ENCODE data around the gene ERI3. TPM values are rescaled to one million over a fixed set of nuclear protein-coding genes. Genes with fewer than 3 reads are reported as not detected.
A peak's percentile ranks its signal among the peaks of the same experiment; 100 is the strongest.
"Not testable (repeated sequence)": the region's sequence is repeated elsewhere in the genome, so short reads cannot be mapped to it uniquely, and the experiment has no call there.

Gene ERI3
- polyA plus RNA-seq, 1 donor from 2014 or later: 41.6 TPM

DNA sequence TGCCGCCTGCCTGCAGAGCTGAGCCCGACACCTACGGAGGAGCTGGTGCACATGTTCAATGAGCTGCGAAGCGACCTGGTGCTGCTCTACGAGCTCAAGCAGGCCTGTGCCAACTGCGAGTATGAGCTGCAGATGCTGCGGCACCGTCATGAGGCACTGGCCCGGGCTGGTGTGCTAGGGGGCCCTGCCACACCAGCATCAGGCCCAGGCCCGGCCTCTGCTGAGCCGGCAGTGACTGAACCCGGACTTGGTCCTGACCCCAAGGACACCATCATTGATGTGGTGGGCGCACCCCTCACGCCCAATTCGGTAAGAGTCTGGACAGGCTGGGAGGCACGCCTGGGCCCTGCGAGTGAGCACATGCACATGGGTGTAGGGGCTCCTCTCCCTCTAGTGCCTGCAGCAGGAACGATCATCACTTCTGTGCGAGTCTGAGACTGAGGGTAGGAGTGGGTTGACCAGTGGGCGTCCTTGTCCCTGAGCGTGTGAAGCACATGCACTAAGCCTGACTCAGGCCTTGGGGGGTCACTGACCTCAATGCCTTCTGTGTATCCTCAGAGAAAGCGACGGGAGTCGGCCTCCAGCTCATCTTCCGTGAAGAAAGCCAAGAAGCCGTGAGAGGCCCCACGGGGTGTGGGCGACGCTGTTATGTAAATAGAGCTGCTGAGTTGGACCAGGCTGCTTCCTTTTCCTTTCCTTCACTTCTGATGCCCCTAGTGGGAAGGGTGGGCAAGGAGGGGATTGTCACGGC is 134.9 kb downstream of the ERI3 start:
- Mint-ChIP-seq H3K4me3 (peak overlapping the region in 2 of 4 donors; percentile 28 to 54), H3K27ac (peak overlapping the region in 2 of 3 donors; percentile 58 to 90), H3K36me3 (peaks cover 1% of the 10 kb centered on the region), H3K9me3 (no peaks in the 10 kb centered on the region), H3K4me1 (peaks cover 14 to 21% (median 15%) of the 10 kb centered on the region in 3 donors), H3K27me3 (no peaks in the 10 kb centered on the region)

GRCh38 chr1:44219301-44219626 is 135.8 kb downstream of the ERI3 start:
- no peak overlapping the region for H3K27ac Mint-ChIP-seq
- no peaks in the 10 kb centered on the region for H3K27me3 Mint-ChIP-seq
- H3K9me3 Mint-ChIP-seq: no peaks in the 10 kb centered on the region
- H3K4me1 Mint-ChIP-seq: peaks cover 15 to 21% (median 19%) of the 10 kb centered on the region in 3 donors
- H3K36me3 Mint-ChIP-seq: peaks cover 1% of the 10 kb centered on the region
- H3K4me3 Mint-ChIP-seq: no peak overlapping the region

GRCh38 chr1:44218503-44219300 is 136.4 kb downstream of the ERI3 start:
- no peaks in the 10 kb centered on the region for H3K27me3 Mint-ChIP-seq

GRCh38 chr1:44217809-44218410 is 137.1 kb downstream of the ERI3 start:
- peak overlapping the region in 3 of 4 donors; percentile 5 to 44 (median 30) for H3K4me3 Mint-ChIP-seq
- H3K9me3 Mint-ChIP-seq: no peaks in the 10 kb centered on the region
- H3K4me1 Mint-ChIP-seq: peaks cover 15 to 20% (median 17%) of the 10 kb centered on the region in 3 donors
- peaks cover 1% of the 10 kb centered on the region for H3K36me3 Mint-ChIP-seq
- H3K27me3 Mint-ChIP-seq: no peaks in the 10 kb centered on the region
- H3K27ac Mint-ChIP-seq: peak overlapping the region in 1 of 3 donors; percentile 14

More at GRCh38 chr1:44218503-44219300, 136.4 kb downstream of the ERI3 start:
- peaks cover 1% of the 10 kb centered on the region for H3K36me3 Mint-ChIP-seq
- no peak overlapping the region for H3K27ac Mint-ChIP-seq
- H3K9me3 Mint-ChIP-seq: no peaks in the 10 kb centered on the region
- H3K4me1 Mint-ChIP-seq: peaks cover 11 to 21% (median 19%) of the 10 kb centered on the region in 3 donors
- H3K4me3 Mint-ChIP-seq: no peak overlapping the region

DNA sequence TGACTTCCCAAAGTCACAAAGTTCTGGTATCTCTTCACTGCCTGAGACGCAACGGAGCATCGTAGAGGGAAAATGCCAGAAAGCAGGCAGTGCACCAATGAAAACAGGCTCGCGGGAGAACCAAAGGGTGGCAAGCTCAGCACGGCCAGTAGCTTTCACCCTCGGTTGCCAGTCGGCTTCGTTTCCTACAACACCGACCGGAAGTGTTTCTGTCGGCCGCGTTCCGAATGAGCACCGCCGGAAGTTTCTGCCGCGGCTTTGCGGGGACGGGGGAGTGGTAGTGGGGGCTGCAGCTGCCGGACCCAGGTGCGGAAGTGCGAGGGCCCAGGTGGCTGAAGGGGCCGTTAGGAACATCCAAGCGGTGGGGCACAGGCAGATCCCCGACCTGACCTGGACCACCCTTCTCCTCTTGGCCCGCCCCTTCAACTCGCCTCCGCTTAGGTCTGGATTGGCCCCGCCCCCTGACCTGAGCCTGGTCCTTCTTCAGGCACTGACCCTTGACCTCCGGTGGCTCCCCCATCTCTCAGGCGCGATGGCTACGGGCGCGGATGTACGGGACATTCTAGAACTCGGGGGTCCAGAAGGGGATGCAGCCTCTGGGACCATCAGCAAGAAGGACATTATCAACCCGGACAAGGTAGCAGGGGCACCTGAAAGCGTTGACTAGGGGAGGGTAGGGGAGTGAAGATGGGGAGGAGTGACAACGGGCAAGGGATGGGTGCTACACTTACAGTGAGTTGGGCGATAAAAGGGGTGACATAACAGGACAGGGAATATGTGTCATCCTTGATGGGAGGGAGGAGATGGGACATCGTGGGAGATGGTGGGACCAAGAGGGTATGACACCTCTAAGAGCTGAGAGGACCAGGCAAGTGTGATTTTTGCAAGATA is 141.6 kb downstream of the ERI3 start, which contains the start of gene DMAP1:
DMAP1 (plus strand) TSS at position 250 of the 891 bp plus-strand sequence; CDS start at position 533, 283 bp downstream.
- no peaks in the 10 kb centered on the region for H3K27me3 Mint-ChIP-seq
- H3K36me3 Mint-ChIP-seq: no peaks in the 10 kb centered on the region
- no peaks in the 10 kb centered on the region for H3K9me3 Mint-ChIP-seq
- peaks cover 15 to 18% (median 16%) of the 10 kb centered on the region in 3 donors for H3K4me1 Mint-ChIP-seq
- H3K27ac Mint-ChIP-seq: peak within 1 kb of the TSS; percentile 89 to 98 (median 96)
- peak within 1 kb of the TSS; percentile 92 to 98 (median 96) for H3K4me3 Mint-ChIP-seq

DNA sequence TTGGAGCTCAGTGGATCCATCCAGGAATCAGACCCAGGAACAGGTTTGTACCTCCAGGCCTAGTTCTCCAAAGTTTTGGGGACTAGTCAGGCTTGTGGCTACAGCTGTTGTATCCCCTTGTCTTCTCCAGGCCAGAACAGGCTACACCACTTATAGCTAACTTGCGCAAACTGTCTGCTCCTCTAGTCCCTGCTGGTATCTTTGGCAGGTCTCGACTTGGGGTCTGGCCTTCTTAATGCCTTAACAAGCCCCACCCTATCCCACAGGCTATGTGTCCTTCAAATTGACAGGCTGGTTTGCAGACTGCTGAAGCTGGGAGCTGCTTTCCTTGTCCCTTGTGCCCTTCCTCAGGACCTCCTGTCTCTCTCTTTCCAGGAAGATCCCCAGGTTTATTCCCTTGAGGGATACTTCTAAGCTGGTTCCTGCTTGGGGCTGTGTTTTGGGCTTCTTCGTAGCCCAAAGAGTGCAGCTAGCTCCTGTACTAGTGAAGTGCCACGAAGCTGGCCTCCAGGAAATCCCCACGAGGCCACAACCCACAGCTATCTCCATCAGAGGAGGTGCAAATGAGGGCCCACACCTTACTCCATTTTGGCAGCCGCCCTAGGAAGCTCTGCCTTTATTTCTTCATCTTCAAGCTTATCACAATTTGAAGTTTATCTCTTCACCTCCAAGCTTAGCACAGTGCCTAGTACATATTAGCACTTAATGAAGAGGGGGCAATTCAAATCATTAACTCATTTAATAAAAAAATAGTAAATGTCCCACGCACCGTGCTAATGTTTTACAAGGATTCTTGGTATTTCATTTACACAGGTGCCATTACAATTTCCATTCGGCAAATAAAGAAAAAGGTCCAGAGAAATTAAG is 142.5 kb downstream of the ERI3 start:
- H3K4me3 Mint-ChIP-seq: peak overlapping the region; percentile 92 to 98 (median 96)
- peak overlapping the region; percentile 89 to 98 (median 96) for H3K27ac Mint-ChIP-seq
- no peaks in the 10 kb centered on the region for H3K27me3 Mint-ChIP-seq
- no peaks in the 10 kb centered on the region for H3K9me3 Mint-ChIP-seq
- H3K4me1 Mint-ChIP-seq: peaks cover 13 to 18% (median 16%) of the 10 kb centered on the region in 3 donors
- no peaks in the 10 kb centered on the region for H3K36me3 Mint-ChIP-seq

DNA sequence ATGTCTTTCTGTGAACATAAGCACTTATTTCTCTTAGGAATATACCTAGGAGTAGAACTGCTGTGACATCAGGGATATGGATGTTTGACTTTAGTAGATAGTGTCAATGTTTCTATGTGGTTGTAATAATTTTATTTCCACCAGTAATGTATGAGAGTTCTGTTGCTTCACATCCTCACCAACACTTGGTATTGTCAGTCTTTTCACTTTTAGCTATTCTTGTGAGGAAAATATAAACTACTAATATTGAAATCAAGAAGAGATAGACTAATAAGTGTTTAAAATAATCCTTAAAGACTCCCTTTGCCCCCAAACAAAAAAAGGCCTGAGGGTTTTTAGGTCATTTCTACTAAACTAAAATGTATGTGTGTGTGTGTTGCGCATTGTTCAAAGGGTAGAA is 144.5 kb downstream of the ERI3 start:
- no peaks in the 10 kb centered on the region for H3K27me3 Mint-ChIP-seq
- no peaks in the 10 kb centered on the region for H3K36me3 Mint-ChIP-seq
- peaks cover 9 to 14% (median 13%) of the 10 kb centered on the region in 3 donors for H3K4me1 Mint-ChIP-seq
- peak overlapping the region in 1 of 4 donors; percentile 32 for H3K4me3 Mint-ChIP-seq
- no peaks in the 10 kb centered on the region for H3K9me3 Mint-ChIP-seq
- H3K27ac Mint-ChIP-seq: no peak overlapping the region

- Mint-ChIP-seq H3K9me3 (no peaks in the 10 kb centered on the region), H3K4me1 (peaks cover 2 to 4% (median 4%) of the 10 kb centered on the region in 3 donors), H3K36me3 (no peaks in the 10 kb centered on the region), H3K27me3 (peaks cover 2% of the 10 kb centered on the region), H3K4me3 (no peak overlapping the region), H3K27ac (no peak overlapping the region)
Measured at GRCh38 chr1:44208226-44208625, 146.8 kb downstream of the ERI3 start.

- H3K4me3 Mint-ChIP-seq, H3K36me3 Mint-ChIP-seq, H3K27me3 Mint-ChIP-seq, H3K27ac Mint-ChIP-seq, H3K9me3 Mint-ChIP-seq, H3K4me1 Mint-ChIP-seq: not testable (repeated sequence)
Measured at GRCh38 chr1:44206545-44206944, 148.5 kb downstream of the ERI3 start.

GRCh38 chr1:44200336-44200735 is 154.7 kb downstream of the ERI3 start:
- Mint-ChIP-seq H3K27me3 (peaks cover 2% of the 10 kb centered on the region), H3K4me1 (no peaks in the 10 kb centered on the region), H3K4me3 (no peak overlapping the region), H3K36me3 (peaks cover 2% of the 10 kb centered on the region), H3K27ac (peak overlapping the region in 1 of 3 donors; percentile 47), H3K9me3 (no peaks in the 10 kb centered on the region)

GRCh38 chr1:44174630-44175029 is 180.4 kb downstream of the ERI3 start:
- Mint-ChIP-seq H3K4me3 (no peak overlapping the region), H3K27me3 (peaks cover 2% of the 10 kb centered on the region), H3K9me3 (peaks cover 4 to 10% (median 10%) of the 10 kb centered on the region in 3 donors), H3K4me1 (no peaks in the 10 kb centered on the region), H3K27ac (no peak overlapping the region), H3K36me3 (peaks cover 6% of the 10 kb centered on the region)
